HG03097 (cell line): ENCODE results near the gene ANKRD24.
"Not testable (repeated sequence)": the region's sequence is repeated elsewhere in the genome, so short reads cannot be mapped to it uniquely, and the experiment has no call there.

Experiments
- ATAC-seq: cut with Tn5 transposase; IDR thresholded peaks from one replicate; pipeline ENCODE4 v1.9.1; 2021; ENCODE audit not compliant: unreplicated experiment, low FRiP score

ANKRD24 gene

DNA sequence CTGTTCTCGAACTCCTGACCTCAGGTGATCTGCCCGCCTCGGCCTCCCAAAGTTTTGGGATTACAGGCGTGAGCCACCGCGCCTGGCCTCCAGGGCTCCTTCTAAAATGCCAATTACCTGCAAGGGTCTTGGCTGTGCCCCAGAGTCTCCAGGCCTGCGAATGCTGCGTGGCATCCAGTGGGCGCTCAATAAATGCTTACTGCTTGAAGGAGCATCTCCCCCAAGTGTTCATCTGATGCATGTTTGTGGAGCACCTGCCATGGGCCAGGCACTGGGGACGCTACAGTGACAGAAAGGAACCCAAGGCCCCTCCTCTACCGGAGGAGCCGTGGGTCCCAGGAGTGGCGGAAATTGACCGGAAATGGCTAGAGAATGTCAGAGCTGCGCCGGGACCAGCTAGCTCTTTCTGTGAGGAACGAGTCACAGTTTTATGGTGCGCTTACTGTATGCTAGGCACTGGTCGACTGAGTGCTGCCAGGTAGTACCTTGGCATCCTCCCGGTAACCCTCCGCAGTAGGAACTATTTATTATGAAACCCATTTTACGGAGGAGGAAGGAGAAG, 14.2 kb downstream of the ANKRD24 start:
- ATAC-seq: no peak

- no peak for ATAC-seq
Observed at GRCh38 chr19:4197228-4197624, 14.7 kb downstream of the ANKRD24 start.

DNA sequence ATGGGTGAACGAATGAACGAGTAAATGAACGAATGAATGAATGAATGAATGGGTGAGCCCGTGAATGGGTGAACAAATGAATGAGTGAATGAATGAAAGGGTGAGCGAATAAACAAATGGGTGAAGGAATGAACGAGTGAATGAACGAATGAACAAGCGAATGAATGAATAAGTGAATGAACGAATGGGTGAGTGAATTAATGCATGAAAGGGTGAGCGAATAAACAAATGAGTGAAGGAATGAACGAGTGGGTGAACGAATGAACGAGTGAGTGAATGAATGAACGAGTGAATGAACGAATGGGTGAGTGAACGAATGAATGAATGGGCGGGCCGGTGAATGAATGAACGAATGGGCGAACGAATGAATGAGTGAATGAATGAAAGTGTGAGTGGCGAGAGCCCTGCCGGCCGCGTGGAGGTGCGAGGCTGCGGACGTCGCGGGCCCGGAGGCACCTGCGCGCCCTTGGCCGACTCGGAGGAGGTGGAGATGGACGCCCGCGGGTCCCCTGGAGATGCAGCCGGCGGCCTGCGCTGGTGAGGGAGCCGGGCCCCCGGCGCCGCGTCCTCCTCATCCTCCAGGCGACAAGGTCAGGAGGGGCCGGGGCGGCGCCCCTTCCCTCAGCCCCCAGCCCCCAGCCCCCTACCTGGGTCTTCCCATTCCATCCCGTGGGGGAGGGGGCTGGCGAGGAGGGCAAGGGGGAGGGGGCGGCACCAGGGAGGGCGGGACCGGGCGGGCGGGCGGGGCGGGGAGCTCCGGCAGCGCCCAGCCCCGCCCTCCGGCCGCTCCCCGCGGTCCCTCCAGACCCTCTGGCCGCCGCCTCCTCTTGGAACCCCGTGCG, 15.4 kb downstream of the ANKRD24 start:
- no peak for ATAC-seq

GRCh38 chr19:4198467-4199126, 16.1 kb downstream of the ANKRD24 start:
- no peak for ATAC-seq

DNA sequence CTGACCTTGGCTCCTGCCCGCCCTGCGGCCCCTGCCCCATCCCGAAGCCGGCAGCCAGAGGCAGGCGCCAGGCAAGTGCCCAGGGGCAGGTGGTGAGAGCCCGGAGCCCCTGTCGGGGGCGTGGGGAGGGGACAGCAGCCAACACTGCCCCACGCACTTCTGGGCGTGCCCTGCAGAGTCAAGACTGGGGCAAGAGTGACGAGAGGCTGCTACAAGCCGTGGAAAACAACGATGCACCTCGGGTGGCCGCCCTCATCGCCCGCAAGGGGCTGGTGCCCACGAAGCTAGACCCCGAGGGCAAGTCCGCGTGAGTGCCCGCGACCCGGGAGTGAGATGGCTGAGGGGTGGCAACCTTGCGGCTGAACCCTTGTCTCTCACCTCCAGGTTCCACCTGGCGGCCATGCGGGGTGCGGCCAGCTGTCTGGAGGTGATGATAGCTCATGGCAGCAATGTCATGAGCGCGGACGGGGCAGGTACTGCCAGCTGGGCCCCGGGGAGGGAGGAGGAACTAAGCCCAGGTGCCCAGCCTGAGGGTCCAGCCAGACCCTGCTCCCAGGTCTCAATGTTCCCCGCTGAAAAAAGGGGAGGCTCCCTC, 17.3 kb downstream of the ANKRD24 start:
- ATAC-seq: no peak

DNA sequence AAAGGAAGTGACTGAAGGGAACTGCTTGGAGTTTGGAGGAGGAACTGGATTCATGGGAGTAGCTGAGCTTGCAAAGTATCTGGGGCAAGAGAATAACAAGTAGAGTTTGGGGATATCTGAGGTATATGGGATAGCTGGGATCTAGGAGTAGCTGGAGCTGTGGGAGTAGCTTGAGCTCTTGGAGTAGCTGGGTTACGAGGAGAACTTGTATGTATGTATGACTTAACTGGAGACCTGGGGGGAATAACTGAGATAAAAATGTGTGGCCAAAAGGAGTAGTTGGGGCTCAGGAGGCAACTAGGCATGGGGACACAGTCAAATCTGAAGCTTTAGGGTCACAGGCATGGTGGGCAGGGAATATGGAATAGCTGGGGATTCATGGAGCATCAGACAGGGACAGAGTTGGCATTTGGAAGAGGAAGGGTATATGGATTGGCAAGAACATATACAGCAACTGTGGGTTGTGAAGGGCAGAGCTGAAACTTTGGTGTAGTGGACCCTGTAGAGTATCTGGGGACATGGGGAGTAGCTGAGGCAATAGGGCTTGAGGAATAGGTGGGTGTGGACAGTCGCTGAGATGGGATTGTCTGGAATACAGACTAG, 18.6 kb downstream of the ANKRD24 start:
- no peak for ATAC-seq

- no peak for ATAC-seq
Observed at GRCh38 chr19:4201798-4202197, 19.3 kb downstream of the ANKRD24 start.

DNA sequence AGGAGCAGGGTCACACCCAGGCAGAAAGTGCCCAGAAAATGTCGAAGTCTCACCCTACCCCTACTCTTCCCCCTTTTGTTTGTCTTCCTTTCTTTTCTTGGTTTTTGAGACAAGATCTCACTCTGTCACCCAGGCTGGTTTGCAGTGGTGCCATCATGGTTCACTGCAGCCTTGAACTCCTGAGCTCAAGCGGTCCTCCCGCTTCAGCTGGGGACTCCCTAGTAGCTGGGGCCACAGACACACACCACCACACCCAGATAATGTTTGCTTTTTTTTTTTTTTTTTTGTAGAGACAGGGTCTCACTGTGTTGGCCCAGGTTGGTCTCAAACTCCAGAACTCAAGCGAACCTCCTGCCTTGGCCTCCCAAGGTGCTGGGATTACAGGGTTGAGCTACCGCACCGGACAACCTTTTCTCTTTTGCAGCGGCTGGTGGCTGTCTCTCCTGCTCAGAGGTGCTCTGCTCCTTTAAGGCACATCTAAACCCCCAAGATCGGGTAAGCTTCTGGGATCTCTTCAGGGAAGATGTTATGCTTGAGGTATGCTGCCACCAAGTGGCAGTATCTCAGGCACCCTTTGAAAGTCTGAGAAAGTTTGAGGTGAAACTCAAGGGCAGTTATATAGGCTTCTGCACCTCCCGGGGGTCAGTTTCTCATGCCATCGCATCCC, 24.5 kb downstream of the ANKRD24 start:
- ATAC-seq: no peak

DNA sequence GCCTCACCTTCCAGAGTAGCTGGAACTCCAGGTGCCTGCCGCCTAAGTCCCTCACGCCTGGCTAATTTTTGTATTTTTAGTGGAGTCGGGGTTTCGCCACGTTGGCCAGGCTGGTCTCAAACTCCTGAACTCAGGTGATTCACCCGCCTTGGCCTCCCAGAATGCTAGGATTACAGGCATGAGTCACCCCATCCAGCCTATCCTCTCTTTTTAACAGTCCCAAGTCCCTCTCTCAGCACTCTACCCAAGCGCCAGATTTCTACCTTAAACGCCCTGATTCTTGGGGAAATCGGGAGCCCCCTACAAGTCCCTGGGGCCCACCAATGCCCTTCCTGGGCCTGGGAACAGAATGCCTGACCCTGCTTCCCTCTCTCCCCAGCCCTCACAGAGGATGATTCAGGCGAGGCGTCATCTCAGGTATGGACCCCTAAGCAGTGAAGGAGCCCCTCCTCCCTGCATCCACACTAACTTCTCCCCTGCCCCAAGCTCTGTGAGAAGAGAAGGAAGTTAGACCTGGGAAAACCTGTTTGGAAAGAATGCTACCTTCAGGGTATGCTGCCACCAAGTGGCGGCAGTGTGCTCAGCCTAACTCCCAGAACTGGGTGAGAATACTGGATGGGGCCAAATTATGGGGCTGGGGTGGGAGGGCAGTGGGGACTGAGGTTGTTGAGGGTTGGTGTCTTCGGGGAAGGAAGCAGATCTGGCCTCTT, 26.1 kb downstream of the ANKRD24 start:
- no peak for ATAC-seq

GRCh38 chr19:4210166-4210731, 27.8 kb downstream of the ANKRD24 start:
- no peak for ATAC-seq

DNA sequence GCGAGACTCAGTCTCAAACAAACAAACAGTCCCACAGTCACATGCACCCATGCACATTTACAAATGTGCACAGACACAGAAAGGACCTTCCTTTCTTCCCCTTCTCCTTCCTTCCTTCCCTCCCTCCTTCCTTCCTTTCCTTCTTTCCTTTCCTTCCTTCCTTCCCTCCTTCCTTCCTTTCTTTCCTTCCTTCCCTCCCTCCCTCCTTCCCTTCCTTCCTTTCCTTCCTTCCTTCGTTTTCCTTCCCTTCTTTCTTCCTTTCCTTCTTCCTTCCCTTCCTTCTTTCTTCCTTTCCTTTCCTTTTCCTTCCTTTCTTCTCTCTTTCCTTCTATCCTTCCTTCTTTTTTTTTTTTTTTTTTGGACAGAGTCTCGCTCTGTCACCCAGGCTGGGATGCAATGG, 30.6 kb downstream of the ANKRD24 start:
- ATAC-seq: no peak

DNA sequence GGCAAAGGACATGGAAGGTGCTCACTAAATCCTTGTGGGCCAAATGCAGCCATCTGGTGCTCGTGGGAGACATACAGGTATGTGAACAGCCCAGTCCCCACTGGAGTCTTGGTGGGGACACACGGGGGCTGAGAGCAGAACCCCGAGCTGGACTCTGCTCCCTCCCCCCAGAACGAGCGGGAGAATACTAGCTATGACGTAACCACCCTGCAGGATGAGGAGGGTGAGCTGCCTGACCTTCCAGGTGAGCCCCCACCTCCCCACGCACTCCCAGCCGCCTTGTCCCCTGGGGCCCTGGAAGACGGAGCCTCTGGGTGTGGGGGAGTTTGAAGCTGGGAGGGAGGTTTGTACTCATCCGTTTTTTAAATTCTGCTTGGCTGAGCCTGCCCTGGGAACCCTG, 33.3 kb downstream of the ANKRD24 start:
- ATAC-seq: no peak

DNA sequence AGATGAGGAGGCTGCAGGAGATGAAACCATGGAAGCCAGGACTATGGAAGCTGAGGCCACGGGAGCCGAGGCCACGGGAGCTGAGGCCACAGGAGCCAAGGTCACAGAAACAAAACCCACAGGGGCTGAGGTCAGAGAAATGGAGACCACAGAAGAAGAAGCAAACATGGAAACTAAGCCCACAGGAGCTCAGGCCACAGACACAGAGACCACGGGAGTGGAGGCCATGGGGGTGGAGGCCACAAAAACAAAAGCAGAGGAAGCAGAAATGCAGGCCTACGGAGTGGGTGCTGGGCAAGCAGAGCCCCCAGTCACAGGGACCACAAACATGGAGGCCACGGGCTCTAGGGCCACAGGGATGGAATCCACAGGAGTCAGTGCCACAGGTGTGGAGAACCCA, 34.4 kb downstream of the ANKRD24 start:
- no peak for ATAC-seq

DNA sequence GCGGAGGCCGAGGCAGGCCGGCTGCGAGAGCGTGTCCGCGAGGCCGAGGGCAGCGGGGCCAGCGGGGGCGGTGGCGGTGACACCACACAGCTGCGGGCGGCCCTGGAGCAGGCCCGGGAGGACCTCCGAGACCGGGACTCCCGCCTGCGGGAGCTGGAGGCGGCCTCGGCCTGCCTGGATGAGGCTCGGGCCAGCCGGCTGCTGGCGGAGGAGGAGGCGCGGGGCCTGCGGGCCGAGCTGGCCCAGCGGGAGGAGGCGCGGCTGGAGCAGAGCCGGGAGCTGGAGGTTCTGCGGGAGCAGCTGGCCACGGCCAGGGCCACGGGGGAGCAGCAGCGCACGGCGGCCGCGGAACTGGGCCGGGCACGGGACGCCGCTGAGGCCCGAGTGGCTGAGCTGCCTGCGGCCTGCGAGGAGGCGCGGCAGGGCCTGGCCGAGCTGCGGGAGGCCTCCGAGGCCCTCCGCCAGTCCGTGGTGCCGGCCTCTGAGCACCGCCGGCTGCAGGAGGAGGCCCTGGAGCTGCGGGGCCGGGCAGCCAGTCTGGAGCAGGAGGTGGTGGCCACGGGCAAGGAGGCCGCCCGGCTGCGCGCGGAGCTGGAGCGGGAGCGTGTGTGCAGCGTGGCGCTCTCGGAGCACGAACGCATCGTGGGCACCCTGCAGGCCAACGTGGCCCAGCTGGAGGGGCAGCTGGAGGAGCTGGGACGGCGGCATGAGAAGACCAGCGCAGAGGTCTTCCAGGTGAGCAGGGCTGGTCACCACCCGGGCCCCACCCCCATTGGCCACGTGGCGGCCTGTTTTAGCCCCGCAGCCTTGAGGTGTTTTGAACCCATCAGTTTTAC, 35.2 kb downstream of the ANKRD24 start:
- ATAC-seq: no peak

- ATAC-seq: not testable (repeated sequence)
Observed at GRCh38 chr19:4218523-4218922, 36.0 kb downstream of the ANKRD24 start.

GRCh38 chr19:4220188-4220587, 37.7 kb downstream of the ANKRD24 start:
- no peak for ATAC-seq

GRCh38 chr19:4224470-4224869, 42.0 kb downstream of the ANKRD24 start:
- no peak for ATAC-seq

- no peak for ATAC-seq
Observed at GRCh38 chr19:4225885-4226284, 43.4 kb downstream of the ANKRD24 start.

GRCh38 chr19:4227771-4228170, 45.3 kb downstream of the ANKRD24 start:
- no peak for ATAC-seq
